HL-60/S4 treated with retinoic acid at 250 ng/mL for 4 days and 3 days (cell line): Measurements from ENCODE around the gene FERMT1.

Experiments
- in situ Hi-C: fragments of 300-500 bp; cut with MboI; formaldehyde crosslinking; loops from 2 replicates; pipeline ENCODE4 v1.7.0; 2022; ENCODE audit warnings: low sequenced_read_pairs

Gene FERMT1

GRCh38 chr20:6122873-6123648 lies at the start of gene FERMT1:
FERMT1 (minus strand) TSS chr20:6123030; CDS start chr20:6119554, 3,476 bp downstream.
- in situ Hi-C loops = no loop called here

GRCh38 chr20:6169251-6169650 lies 46.4 kb upstream of the FERMT1 start:
- in situ Hi-C loops = no loop called here

GRCh38 chr20:6168204-6168603 lies 45.4 kb upstream of the FERMT1 start:
- in situ Hi-C loops = no loop called here

GRCh38 chr20:6165346-6165745 lies 42.5 kb upstream of the FERMT1 start:
- in situ Hi-C loops = no loop called here

GRCh38 chr20:6164421-6165341 lies 41.9 kb upstream of the FERMT1 start:
- in situ Hi-C loops = no loop called here

GRCh38 chr20:6160736-6161135 lies 37.9 kb upstream of the FERMT1 start:
- in situ Hi-C loops = no loop called here

- in situ Hi-C loops = no loop called here
Measured at GRCh38 chr20:6157345-6157744, 34.5 kb upstream of the FERMT1 start.

- in situ Hi-C loops = no loop called here
Measured at GRCh38 chr20:6152777-6153176, 29.9 kb upstream of the FERMT1 start.

- in situ Hi-C loops = no loop called here
Measured at GRCh38 chr20:6148073-6148472, 25.2 kb upstream of the FERMT1 start.

GRCh38 chr20:6142348-6142993 lies 19.6 kb upstream of the FERMT1 start:
- in situ Hi-C loops = no loop called here

- in situ Hi-C loops = no loop called here
Measured at GRCh38 chr20:6140947-6141346, 18.1 kb upstream of the FERMT1 start.

- in situ Hi-C loops = no loop called here
Measured at GRCh38 chr20:6135347-6135746, 12.5 kb upstream of the FERMT1 start.

GRCh38 chr20:6134592-6134991 lies 11.8 kb upstream of the FERMT1 start:
- in situ Hi-C loops = no loop called here

- in situ Hi-C loops = no loop called here
Measured at GRCh38 chr20:6130045-6130444, 7.2 kb upstream of the FERMT1 start.

GRCh38 chr20:6127825-6128224 lies 5.0 kb upstream of the FERMT1 start:
- in situ Hi-C loops = no loop called here

- in situ Hi-C loops = no loop called here
Measured at GRCh38 chr20:6126846-6127245, 4.0 kb upstream of the FERMT1 start.

- in situ Hi-C loops = no loop called here
Measured at GRCh38 chr20:6123649-6124014, 802 bp upstream of the FERMT1 start.

- in situ Hi-C loops = no loop called here
Measured at GRCh38 chr20:6122111-6122872, 538 bp downstream of the FERMT1 start.

- in situ Hi-C loops = no loop called here
Measured at GRCh38 chr20:6121504-6121903, 1.3 kb downstream of the FERMT1 start.

GRCh38 chr20:6120491-6120988 lies 2.3 kb downstream of the FERMT1 start:
- in situ Hi-C loops = no loop called here

- in situ Hi-C loops = no loop called here
Measured at GRCh38 chr20:6116758-6117157, 6.1 kb downstream of the FERMT1 start.
